Neural progenitor cell (in vitro differentiated cells): ENCODE data around the gene LAMB4. TPM values are rescaled to one million over a fixed set of nuclear protein-coding genes. Genes with fewer than 3 reads are reported as not detected.

ENCODE experiments used
- DNase-seq: peaks from one replicate; pipeline ENCODE4 v3.0.0-alpha.2; 2016; ENCODE audit warnings: low spot score
- H2AFZ ChIP-seq: fragments of 200-600 bp; sonication (generic); replicated peaks from 2 replicates; pipeline ENCODE4 v1.6.1; 2016; ENCODE audit warnings: antibody characterized with exemption
- H3F3A ChIP-seq: fragments of 200-600 bp; sonication (generic); 2 replicates; pipeline ENCODE4 v1.6.1; 2016; ENCODE audit warnings: antibody characterized with exemption, low read depth
- H3K27ac ChIP-seq: fragments of 200-600 bp; sonication (generic); 2 replicates; pipeline ENCODE4 v1.5.1; 2016; ENCODE audit warnings: mild to moderate bottlenecking
- H3K27me3 ChIP-seq: fragments of 200-600 bp; sonication (generic); 2 replicates; pipeline ENCODE4 v1.6.1; 2016; ENCODE audit warnings: mild to moderate bottlenecking, moderate library complexity
- H3K36me3 ChIP-seq: fragments of 200-600 bp; sonication (generic); 2 replicates; pipeline ENCODE4 v1.5.1; 2016
- H3K4me1 ChIP-seq: fragments of 200-600 bp; sonication (generic); 2 replicates; pipeline ENCODE4 v1.6.1; 2016; ENCODE audit warnings: mixed run types
- H3K4me2 ChIP-seq: fragments of 200-600 bp; sonication (generic); 2 replicates; pipeline ENCODE4 v1.6.1; 2016
- H3K4me3 ChIP-seq: fragments of 200-600 bp; sonication (generic); 2 replicates; pipeline ENCODE4 v1.5.1; 2016
- H3K79me2 ChIP-seq: fragments of 200-600 bp; sonication (generic); 2 replicates; pipeline ENCODE4 v1.6.1; 2016; ENCODE audit warnings: low read depth
- H3K9ac ChIP-seq: fragments of 200-600 bp; sonication (generic); 2 replicates; pipeline ENCODE4 v1.6.1; 2016
- H3K9me3 ChIP-seq: fragments of 200-600 bp; sonication (generic); 2 replicates; pipeline ENCODE4 v1.5.1; 2016; ENCODE audit warnings: low read depth
- H4K20me1 ChIP-seq: fragments of 200-600 bp; sonication (generic); 2 replicates; pipeline ENCODE4 v1.6.1; 2016; ENCODE audit warnings: low read depth
- H3K27ac Mint-ChIP-seq: 3 replicates; pipeline ENCODE4 v1.8.0; 2021; ENCODE audit warnings: mixed read lengths
- H3K27me3 Mint-ChIP-seq: 2 replicates; pipeline ENCODE4 v1.8.0; 2022; ENCODE audit warnings: low read depth, mild to moderate bottlenecking, inconsistent platforms, moderate library complexity, mixed read lengths; ENCODE audit not compliant: insufficient read depth
- H3K36me3 Mint-ChIP-seq: 3 replicates; pipeline ENCODE4 v1.8.0; 2021; ENCODE audit warnings: mixed read lengths
- H3K4me1 Mint-ChIP-seq: 3 replicates; pipeline ENCODE4 v1.8.0; 2021; ENCODE audit warnings: mixed read lengths
- H3K4me3 Mint-ChIP-seq: 3 replicates; pipeline ENCODE4 v1.8.0; 2021; ENCODE audit warnings: mild to moderate bottlenecking, moderate library complexity, mixed read lengths
- H3K9me3 Mint-ChIP-seq: 3 replicates; pipeline ENCODE4 v1.8.0; 2020; ENCODE audit warnings: mixed read lengths
- CTCF ChIP-seq: fragments of 200-600 bp; sonication (generic); IDR thresholded peaks from 2 replicates; pipeline ENCODE4 v1.5.1; 2017; ENCODE audit warnings: antibody characterized with exemption, mild to moderate bottlenecking
- EZH2 ChIP-seq: fragments of 200-600 bp; sonication (generic); IDR thresholded peaks from 2 replicates; pipeline ENCODE4 v1.6.1; 2017; ENCODE audit warnings: antibody characterized with exemption, mild to moderate bottlenecking, moderate library complexity
- EZH2phosphoT487 ChIP-seq: fragments of 200-600 bp; sonication (generic); IDR thresholded peaks from 2 replicates; pipeline ENCODE4 v1.6.1; 2017; ENCODE audit warnings: antibody characterized with exemption
- total RNA-seq: library from RNA; depleted of rRNA; stranded (reverse); fragments of >200 nt; gene quantifications from 2 replicates; pipeline ENCODE4 v1.2.3, GENCODE V29; 2015; ENCODE audit warnings: low replicate concordance

LAMB4 gene
- total RNA-seq, 1 donor from 2014 or later, result not detected

- Histone ChIP-seq H3K9ac (no peak overlapping the region), H3K4me3 (no peak overlapping the region)
- DNase-seq, result no peak
These were observed 117.4 kb downstream of the LAMB4 start for GRCh38 chr7:108012499-108013430.

GRCh38 chr7:108010377-108010776 is 119.8 kb downstream of the LAMB4 start:
- no peak for TF ChIP-seq EZH2phosphoT487
- TF ChIP-seq EZH2, result no peak
- no peak for TF ChIP-seq CTCF
- no peak overlapping the region for H2AFZ ChIP-seq
- no peaks in the 10 kb centered on the region for H3K36me3 ChIP-seq
- no peaks in the 10 kb centered on the region for H3K9me3 Mint-ChIP-seq
- no peaks in the 10 kb centered on the region for H3K79me2 ChIP-seq
- no peaks in the 10 kb centered on the region for H4K20me1 ChIP-seq
- H3K9ac ChIP-seq, result no peak overlapping the region
- H3K4me1 Mint-ChIP-seq, result peaks cover 4% of the 10 kb centered on the region
- no peak overlapping the region for H3K4me2 ChIP-seq
- H3K4me3 Mint-ChIP-seq, result no peak overlapping the region
- no peak overlapping the region for H3K4me3 ChIP-seq
- peaks cover 8% of the 10 kb centered on the region for H3K27me3 Mint-ChIP-seq
- H3K4me1 ChIP-seq, result no peaks in the 10 kb centered on the region
- no peaks in the 10 kb centered on the region for H3F3A ChIP-seq
- no peaks in the 10 kb centered on the region for H3K9me3 ChIP-seq
- no peaks in the 10 kb centered on the region for H3K36me3 Mint-ChIP-seq
- no peak overlapping the region for H3K27ac Mint-ChIP-seq
- DNase-seq, result no peak
- H3K27ac ChIP-seq, result no peak overlapping the region
- peaks cover 31% of the 10 kb centered on the region for H3K27me3 ChIP-seq

More at GRCh38 chr7:108012499-108013430, 117.4 kb downstream of the LAMB4 start:
- Histone ChIP-seq H3K4me1 (no peaks in the 10 kb centered on the region), H4K20me1 (no peaks in the 10 kb centered on the region), H3K4me2 (no peak overlapping the region), H3K27ac (no peak overlapping the region), H2AFZ (no peak overlapping the region), H3K27me3 (peaks cover 7% of the 10 kb centered on the region), H3F3A (no peaks in the 10 kb centered on the region), H3K36me3 (no peaks in the 10 kb centered on the region), H3K9me3 (no peaks in the 10 kb centered on the region), H3K79me2 (no peaks in the 10 kb centered on the region)
- Mint-ChIP-seq H3K4me1 (no peaks in the 10 kb centered on the region), H3K27ac (no peak overlapping the region), H3K4me3 (no peak overlapping the region), H3K36me3 (no peaks in the 10 kb centered on the region), H3K9me3 (no peaks in the 10 kb centered on the region), H3K27me3 (peaks cover 3% of the 10 kb centered on the region)
- no peak for TF ChIP-seq EZH2phosphoT487
- TF ChIP-seq CTCF, result no peak
- TF ChIP-seq EZH2, result no peak

DNA sequence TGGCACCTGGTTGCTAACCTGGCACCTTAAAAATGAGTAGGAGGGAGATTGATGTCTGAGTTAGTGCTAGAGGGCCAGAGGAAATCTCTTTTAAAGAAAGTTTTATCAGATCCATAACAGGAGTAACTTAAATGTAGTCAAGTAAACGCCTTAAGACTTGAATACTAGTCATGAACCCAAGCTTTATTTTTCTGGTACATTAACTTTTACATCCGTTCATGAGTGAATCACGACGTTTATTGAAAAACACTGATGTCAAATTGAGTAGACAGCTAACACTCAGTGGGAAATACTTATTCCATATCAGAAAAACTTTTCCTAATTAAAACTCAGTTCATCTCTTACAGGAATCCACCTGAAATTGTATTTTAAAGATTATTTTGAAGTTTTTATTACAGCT is 120.3 kb downstream of the LAMB4 start:
- Histone ChIP-seq H3K27me3 (peaks cover 36% of the 10 kb centered on the region), H3K36me3 (no peaks in the 10 kb centered on the region), H3K27ac (no peak overlapping the region), H4K20me1 (no peaks in the 10 kb centered on the region), H2AFZ (no peak overlapping the region), H3K79me2 (no peaks in the 10 kb centered on the region), H3K9me3 (no peaks in the 10 kb centered on the region), H3K4me2 (no peak overlapping the region), H3F3A (peaks cover 1% of the 10 kb centered on the region), H3K9ac (no peak overlapping the region), H3K4me3 (no peak overlapping the region), H3K4me1 (no peaks in the 10 kb centered on the region)
- TF ChIP-seq EZH2 (no peak), EZH2phosphoT487 (no peak), CTCF (no peak)
- Mint-ChIP-seq H3K4me3 (no peak overlapping the region), H3K9me3 (no peaks in the 10 kb centered on the region), H3K4me1 (peaks cover 7% of the 10 kb centered on the region), H3K36me3 (no peaks in the 10 kb centered on the region), H3K27me3 (peaks cover 11% of the 10 kb centered on the region), H3K27ac (no peak overlapping the region)
- no peak for DNase-seq
